ENCODE results near the gene RNF8. TPM values are rescaled to one million over a fixed set of nuclear protein-coding genes. Genes with fewer than 3 reads are reported as not detected.

The RNF8 gene
- total and polyA plus RNA-seq, 2 of the 4 experiments (the other 2 are of a cell fraction), result 16.5 to 17.9 TPM

GRCh38 chr6:37332894-37333293 lies 20.9 kb upstream of the RNF8 start:
- ATAC-seq (ENCODE audit: low read depth), result no peak
- no peak overlapping the region for H3K4ac ChIP-seq (ENCODE audit: low read depth, low read length)
- H3K9me1 ChIP-seq (ENCODE audit: insufficient read depth, low read length), result peaks cover 7% of the 10 kb centered on the region
- no CpG with 5 or more reads among the region's 1 CpG for WGBS, 2 experiments (ENCODE audit: extremely low coverage in 2 of 2, insufficient read length in 1 of 2)
- no peak for DNase-seq
- no peak for TF ChIP-seq RFX5 (IDR thresholded peaks at IDR 0.05; ENCODE audit: low read depth, low read length)
- TF ChIP-seq CEBPB (IDR thresholded peaks at IDR 0.05; ENCODE audit: low read depth, low read length), result no peak
- no peak for TF ChIP-seq CHD1 (IDR thresholded peaks at IDR 0.05; ENCODE audit: low read depth, low read length)
- no peak for TF ChIP-seq ELK1 (IDR thresholded peaks at IDR 0.05; ENCODE audit: borderline replicate concordance, low read depth, low read length)
- no peak for TF ChIP-seq MAZ (IDR thresholded peaks at IDR 0.05; ENCODE audit: borderline replicate concordance, low read depth, low read length)
- TF ChIP-seq MXI1 (IDR thresholded peaks at IDR 0.05; ENCODE audit: borderline replicate concordance, low read depth, low read length), result no peak
- no peak overlapping the region for H3K14ac ChIP-seq (replicated peaks; ENCODE audit: low read depth, low read length)
- in situ Hi-C loops (cut with MboI; ENCODE audit: low sequenced_read_pairs), result no loop called here
- H3K79me1 ChIP-seq (ENCODE audit: low read depth in 1 of 2, low read length in 2 of 2), result no peaks in the 10 kb centered on the region
- no peak overlapping the region for H3K56ac ChIP-seq (ENCODE audit: extremely low read depth, insufficient read depth, low read length)
- H2BK15ac ChIP-seq (ENCODE audit: low read depth, low read length), result no peak overlapping the region
- H3K27me3 ChIP-seq (ENCODE audit: control insufficient read depth, insufficient read depth, low read length), result no peaks in the 10 kb centered on the region
- no peak overlapping the region for H3K4me2 ChIP-seq (ENCODE audit: low read depth, low read length)
- H4K20me1 ChIP-seq (ENCODE audit: insufficient read depth, low read length), result no peaks in the 10 kb centered on the region
- H4K8ac ChIP-seq (ENCODE audit: low read depth in 2 of 2, low read length in 2 of 2), result no peak overlapping the region
- H2AFZ ChIP-seq (replicated peaks; ENCODE audit: low read length, poor library complexity), result no peak overlapping the region
- H3K36me3 ChIP-seq (ENCODE audit: control insufficient read depth, insufficient read depth, low read length), result peaks cover 21% of the 10 kb centered on the region
- no peak overlapping the region for H3K4me3 ChIP-seq (ENCODE audit: insufficient read depth, low read depth, low read length)
- no peak overlapping the region for H3K23ac ChIP-seq (ENCODE audit: low read depth, low read length)
- H2BK5ac ChIP-seq (ENCODE audit: low read depth, low read length, poor library complexity, severe bottlenecking), result no peak overlapping the region
- no peak overlapping the region for H3K18ac ChIP-seq (ENCODE audit: low read depth, low read length)
- dilution Hi-C loops (cut with HindIII; ENCODE audit: low sequenced_read_pairs, unreplicated experiment), result no loop called here
- H2AK5ac ChIP-seq (ENCODE audit: low read depth, low read length), result no peak overlapping the region
- no TSS peak for BruUV-seq (replicated peaks)
- intact Hi-C loops (cut with micrococcal nuclease), result no loop called here
- H3K9me3 ChIP-seq (ENCODE audit: control insufficient read depth, insufficient read depth, low read length), result no peaks in the 10 kb centered on the region
- ChIA-PET POLR2A (ENCODE audit: unreplicated experiment) (no interaction called here), CTCF (no interaction called here)
- H4K91ac ChIP-seq (ENCODE audit: insufficient read depth, low read depth, low read length), result no peak overlapping the region
- no peak overlapping the region for H2AK9ac ChIP-seq (replicated peaks; ENCODE audit: low read depth, low read length, poor library complexity)
- H3K4me1 ChIP-seq (ENCODE audit: control insufficient read depth, insufficient read depth, low read length), result no peaks in the 10 kb centered on the region
- H2BK20ac ChIP-seq (ENCODE audit: low read depth, low read length), result no peak overlapping the region
- no peak overlapping the region for H3K27ac ChIP-seq (ENCODE audit: insufficient read depth, low read length)
- no peak overlapping the region for H3K9ac ChIP-seq (ENCODE audit: low read depth, low read length)
- H2BK120ac ChIP-seq (ENCODE audit: low read depth, low read length), result no peak overlapping the region
- no peak overlapping the region for H4K5ac ChIP-seq (ENCODE audit: low read depth, low read length)

All from IMR-90 (cell line).